Neural progenitor cell (in vitro differentiated cells): ENCODE measurements around the gene CFAP45. TPM values are rescaled to one million over a fixed set of nuclear protein-coding genes. Genes with fewer than 3 reads are reported as not detected.
"Not testable (repeated sequence)": the region's sequence is repeated elsewhere in the genome, so short reads cannot be mapped to it uniquely, and the experiment has no call there.

Source experiments
- DNase-seq: peaks from one replicate; pipeline ENCODE4 v3.0.0-alpha.2; 2016; ENCODE audit warnings: low spot score
- H2AFZ ChIP-seq: fragments of 200-600 bp; sonication (generic); replicated peaks from 2 replicates; pipeline ENCODE4 v1.6.1; 2016; ENCODE audit warnings: antibody characterized with exemption
- H3F3A ChIP-seq: fragments of 200-600 bp; sonication (generic); 2 replicates; pipeline ENCODE4 v1.6.1; 2016; ENCODE audit warnings: antibody characterized with exemption, low read depth
- H3K27ac ChIP-seq: fragments of 200-600 bp; sonication (generic); 2 replicates; pipeline ENCODE4 v1.5.1; 2016; ENCODE audit warnings: mild to moderate bottlenecking
- H3K27me3 ChIP-seq: fragments of 200-600 bp; sonication (generic); 2 replicates; pipeline ENCODE4 v1.6.1; 2016; ENCODE audit warnings: mild to moderate bottlenecking, moderate library complexity
- H3K36me3 ChIP-seq: fragments of 200-600 bp; sonication (generic); 2 replicates; pipeline ENCODE4 v1.5.1; 2016
- H3K4me1 ChIP-seq: fragments of 200-600 bp; sonication (generic); 2 replicates; pipeline ENCODE4 v1.6.1; 2016; ENCODE audit warnings: mixed run types
- H3K4me2 ChIP-seq: fragments of 200-600 bp; sonication (generic); 2 replicates; pipeline ENCODE4 v1.6.1; 2016
- H3K4me3 ChIP-seq: fragments of 200-600 bp; sonication (generic); 2 replicates; pipeline ENCODE4 v1.5.1; 2016
- H3K79me2 ChIP-seq: fragments of 200-600 bp; sonication (generic); 2 replicates; pipeline ENCODE4 v1.6.1; 2016; ENCODE audit warnings: low read depth
- H3K9ac ChIP-seq: fragments of 200-600 bp; sonication (generic); 2 replicates; pipeline ENCODE4 v1.6.1; 2016
- H3K9me3 ChIP-seq: fragments of 200-600 bp; sonication (generic); 2 replicates; pipeline ENCODE4 v1.5.1; 2016; ENCODE audit warnings: low read depth
- H4K20me1 ChIP-seq: fragments of 200-600 bp; sonication (generic); 2 replicates; pipeline ENCODE4 v1.6.1; 2016; ENCODE audit warnings: low read depth
- H3K27ac Mint-ChIP-seq: 3 replicates; pipeline ENCODE4 v1.8.0; 2021; ENCODE audit warnings: mixed read lengths
- H3K27me3 Mint-ChIP-seq: 2 replicates; pipeline ENCODE4 v1.8.0; 2022; ENCODE audit warnings: low read depth, mild to moderate bottlenecking, inconsistent platforms, moderate library complexity, mixed read lengths; ENCODE audit not compliant: insufficient read depth
- H3K36me3 Mint-ChIP-seq: 3 replicates; pipeline ENCODE4 v1.8.0; 2021; ENCODE audit warnings: mixed read lengths
- H3K4me1 Mint-ChIP-seq: 3 replicates; pipeline ENCODE4 v1.8.0; 2021; ENCODE audit warnings: mixed read lengths
- H3K4me3 Mint-ChIP-seq: 3 replicates; pipeline ENCODE4 v1.8.0; 2021; ENCODE audit warnings: mild to moderate bottlenecking, moderate library complexity, mixed read lengths
- H3K9me3 Mint-ChIP-seq: 3 replicates; pipeline ENCODE4 v1.8.0; 2020; ENCODE audit warnings: mixed read lengths
- CTCF ChIP-seq: fragments of 200-600 bp; sonication (generic); IDR thresholded peaks from 2 replicates; pipeline ENCODE4 v1.5.1; 2017; ENCODE audit warnings: antibody characterized with exemption, mild to moderate bottlenecking
- EZH2 ChIP-seq: fragments of 200-600 bp; sonication (generic); IDR thresholded peaks from 2 replicates; pipeline ENCODE4 v1.6.1; 2017; ENCODE audit warnings: antibody characterized with exemption, mild to moderate bottlenecking, moderate library complexity
- EZH2phosphoT487 ChIP-seq: fragments of 200-600 bp; sonication (generic); IDR thresholded peaks from 2 replicates; pipeline ENCODE4 v1.6.1; 2017; ENCODE audit warnings: antibody characterized with exemption
- total RNA-seq: library from RNA; depleted of rRNA; stranded (reverse); fragments of >200 nt; gene quantifications from 2 replicates; pipeline ENCODE4 v1.2.3, GENCODE V29; 2015; ENCODE audit warnings: low replicate concordance

Gene CFAP45
- total RNA-seq, 1 donor from 2014 or later = not detected

- H3F3A ChIP-seq = peaks cover 14% of the 10 kb centered on the region
- peaks cover 9% of the 10 kb centered on the region for H3K4me1 ChIP-seq
- H3K4me1 Mint-ChIP-seq = peaks cover 19% of the 10 kb centered on the region
- H3K9me3 Mint-ChIP-seq = peaks cover 9% of the 10 kb centered on the region
- H3K4me3 ChIP-seq = no peak overlapping the region
- no peak overlapping the region for H2AFZ ChIP-seq
- no peak for DNase-seq
- no peak overlapping the region for H3K4me3 Mint-ChIP-seq
- H3K79me2 ChIP-seq = no peaks in the 10 kb centered on the region
- H3K36me3 ChIP-seq = no peaks in the 10 kb centered on the region
- H3K27ac ChIP-seq = no peak overlapping the region
- no peak overlapping the region for H3K9ac ChIP-seq
- no peaks in the 10 kb centered on the region for H4K20me1 ChIP-seq
- TF ChIP-seq EZH2 = no peak
- no peaks in the 10 kb centered on the region for H3K36me3 Mint-ChIP-seq
- no peak overlapping the region for H3K27ac Mint-ChIP-seq
- peaks cover 17% of the 10 kb centered on the region for H3K27me3 ChIP-seq
- H3K27me3 Mint-ChIP-seq = peaks cover 12% of the 10 kb centered on the region
- no peaks in the 10 kb centered on the region for H3K9me3 ChIP-seq
- no peak overlapping the region for H3K4me2 ChIP-seq
Observed at GRCh38 chr1:159902541-159902940, 2.6 kb upstream of the CFAP45 start.

GRCh38 chr1:159900755-159901360 is 893 bp upstream of the CFAP45 start:
- peaks cover 19% of the 10 kb centered on the region for H3K4me1 Mint-ChIP-seq
- H3K9ac ChIP-seq = no peak overlapping the region
- no peak overlapping the region for H3K27ac ChIP-seq
- peaks cover 14% of the 10 kb centered on the region for H3K27me3 Mint-ChIP-seq
- H3K27me3 ChIP-seq = peaks cover 18% of the 10 kb centered on the region
- H3K4me3 ChIP-seq = no peak overlapping the region
- H3K36me3 Mint-ChIP-seq = no peaks in the 10 kb centered on the region
- no peaks in the 10 kb centered on the region for H4K20me1 ChIP-seq
- TF ChIP-seq CTCF = no peak
- no peak for TF ChIP-seq EZH2
- no peak for TF ChIP-seq EZH2phosphoT487
- peaks cover 14% of the 10 kb centered on the region for H3F3A ChIP-seq
- no peak for DNase-seq
- H3K4me2 ChIP-seq = no peak overlapping the region
- no peaks in the 10 kb centered on the region for H3K9me3 ChIP-seq
- peaks cover 9% of the 10 kb centered on the region for H3K9me3 Mint-ChIP-seq
- no peaks in the 10 kb centered on the region for H3K79me2 ChIP-seq
- H2AFZ ChIP-seq = no peak overlapping the region
- H3K27ac Mint-ChIP-seq = peak overlapping the region; percentile 89
- no peaks in the 10 kb centered on the region for H3K36me3 ChIP-seq
- H3K4me1 ChIP-seq = peaks cover 9% of the 10 kb centered on the region
- no peak overlapping the region for H3K4me3 Mint-ChIP-seq

- not testable (repeated sequence) for H3K9me3 Mint-ChIP-seq, H3K27ac ChIP-seq, H3K9ac ChIP-seq, H3K36me3 ChIP-seq, H4K20me1 ChIP-seq, H3K9me3 ChIP-seq, H3K4me1 ChIP-seq, H3K79me2 ChIP-seq, H2AFZ ChIP-seq, H3K4me3 ChIP-seq, DNase-seq, H3K36me3 Mint-ChIP-seq
- Histone ChIP-seq H3K27me3 (peaks cover 18% of the 10 kb centered on the region), H3F3A (peaks cover 14% of the 10 kb centered on the region), H3K4me2 (peak overlapping the region; percentile 48)
- H3K4me1 Mint-ChIP-seq = peaks cover 19% of the 10 kb centered on the region
- H3K4me3 Mint-ChIP-seq = peak overlapping the region; percentile 33
- peak overlapping the region; percentile 93 for H3K27ac Mint-ChIP-seq
- H3K27me3 Mint-ChIP-seq = peaks cover 14% of the 10 kb centered on the region
Observed at GRCh38 chr1:159899634-159900033, 331 bp downstream of the CFAP45 start.

- peaks cover 19% of the 10 kb centered on the region for H3K4me1 Mint-ChIP-seq
Observed at GRCh38 chr1:159898527-159898926, 1.4 kb downstream of the CFAP45 start.

More at GRCh38 chr1:159898527-159898926, 1.4 kb downstream of the CFAP45 start:
- Histone ChIP-seq H4K20me1 (no peaks in the 10 kb centered on the region), H3K79me2 (no peaks in the 10 kb centered on the region), H3K27ac (no peak overlapping the region), H3K4me1 (peaks cover 9% of the 10 kb centered on the region), H3K9ac (no peak overlapping the region), H3K4me2 (no peak overlapping the region), H3K4me3 (no peak overlapping the region), H2AFZ (no peak overlapping the region), H3F3A (peaks cover 14% of the 10 kb centered on the region), H3K9me3 (no peaks in the 10 kb centered on the region), H3K36me3 (no peaks in the 10 kb centered on the region), H3K27me3 (peaks cover 18% of the 10 kb centered on the region)
- Mint-ChIP-seq H3K27ac (no peak overlapping the region), H3K27me3 (peaks cover 11% of the 10 kb centered on the region), H3K36me3 (no peaks in the 10 kb centered on the region), H3K4me3 (no peak overlapping the region), H3K9me3 (peaks cover 4% of the 10 kb centered on the region)
- TF ChIP-seq CTCF (no peak), EZH2phosphoT487 (no peak), EZH2 (no peak)
- no peak for DNase-seq
